SK-N-SH (cell line): Measurements from ENCODE around the gene CDH26. TPM values are rescaled to one million over a fixed set of nuclear protein-coding genes. Genes with fewer than 3 reads are reported as not detected.
A peak's percentile ranks its signal among the peaks of the same experiment; 100 is the strongest.
"Not testable (repeated sequence)": the region's sequence is repeated elsewhere in the genome, so short reads cannot be mapped to it uniquely, and the experiment has no call there.

ENCODE experiments used
- CTCF ChIA-PET: fragments of 300-600, 350-600 bp; formaldehyde crosslinking; extraction: SDS; loops from one replicate; lab custom pipeline; 2021; lab: Yijun Ruan, JAX
- POLR2A ChIA-PET: fragments of 350-600 bp; sonication (Branson Sonifier 250); formaldehyde crosslinking; extraction: SDS; loops from one replicate; lab custom pipeline; 2020; ENCODE audit warnings: antibody characterized with exemption, inconsistent platforms; lab: Yijun Ruan, JAX
- DNase-seq: peaks from one replicate; pipeline ENCODE4 v3.0.0; 2012
- H2AFZ ChIP-seq: fragments of 200-600 bp; sonication (generic); 2 replicates; pipeline ENCODE4 v1.8.1; 2016; ENCODE audit warnings: antibody characterized with exemption, mild to moderate bottlenecking, low read depth
- H3F3A ChIP-seq: fragments of 200-600 bp; sonication (generic); replicated peaks from 2 replicates; pipeline ENCODE3; 2016; ENCODE audit warnings: antibody characterized with exemption, mild to moderate bottlenecking; ENCODE audit not compliant: insufficient read depth
- H3K27ac ChIP-seq, 2 experiments: fragments of 200-500 bp in 1 of 2; fragments of 200-600 bp in 1 of 2; sonication (Bioruptor generic) in 1 of 2; sonication (generic), shearing (Covaris generic) in 1 of 2; 2 replicates each; pipeline versions ENCODE4 v1.5.1 to v1.6.1; 2014 to 2016; ENCODE audit warnings: low read depth in 2 of 2, inconsistent platforms in 1 of 2, low read length in 1 of 2, mild to moderate bottlenecking in 1 of 2, mixed read lengths in 1 of 2
- H3K27me3 ChIP-seq: fragments of 200-600 bp; sonication (generic), shearing (Covaris generic); 2 replicates; pipeline ENCODE4 v1.6.1; 2016; ENCODE audit warnings: mixed run types; ENCODE audit not compliant: insufficient read depth
- H3K36me3 ChIP-seq, 2 experiments: fragments of 200-500 bp in 1 of 2; fragments of 200-600 bp in 1 of 2; sonication (Bioruptor generic) in 1 of 2; sonication (generic) in 1 of 2; replicated peaks in 1 of 2; 2 replicates each; pipeline versions ENCODE3 to v1.5.1; 2014 to 2016; ENCODE audit warnings: low read length in 1 of 2, mild to moderate bottlenecking in 1 of 2; ENCODE audit not compliant: insufficient read depth in 2 of 2, control insufficient read depth in 1 of 2
- H3K4me1 ChIP-seq, 2 experiments: fragments of 200-500 bp in 1 of 2; fragments of 200-600 bp in 1 of 2; sonication (Bioruptor generic) in 1 of 2; sonication (generic), shearing (Covaris generic) in 1 of 2; 2 replicates each; pipeline versions ENCODE4 v1.5.1 to v1.6.1; 2014 to 2016; ENCODE audit warnings: low read depth in 1 of 2, low read length in 1 of 2, mixed run types in 1 of 2; ENCODE audit not compliant: insufficient read depth in 2 of 2, control insufficient read depth in 1 of 2
- H3K4me2 ChIP-seq: fragments of 200-600 bp; sonication (generic), shearing (Covaris generic); 2 replicates; pipeline ENCODE4 v1.6.1; 2017; ENCODE audit warnings: mixed run types
- H3K4me3 ChIP-seq, 2 experiments: fragments of 200-500 bp in 1 of 2; fragments of 200-600 bp in 1 of 2; sonication (Bioruptor generic) in 1 of 2; sonication (generic), shearing (Covaris generic) in 1 of 2; 2 replicates each; pipeline versions ENCODE4 v1.5.1 to v1.8.1; 2014 to 2016; ENCODE audit warnings: low read depth in 2 of 2, inconsistent platforms in 1 of 2, low read length in 1 of 2, mild to moderate bottlenecking in 1 of 2, mixed read lengths in 1 of 2, moderate library complexity in 1 of 2
- H3K79me2 ChIP-seq: fragments of 200-600 bp; sonication (generic); 2 replicates; pipeline ENCODE4 v1.8.1; 2017; ENCODE audit warnings: mild to moderate bottlenecking; ENCODE audit not compliant: insufficient read depth
- H3K9ac ChIP-seq: fragments of 200-600 bp; sonication (generic); 2 replicates; pipeline ENCODE4 v1.6.1; 2017; ENCODE audit warnings: mixed run types
- H3K9me2 ChIP-seq: fragments of 200-600 bp; sonication (generic); 2 replicates; pipeline ENCODE4 v1.6.1; 2017; ENCODE audit warnings: mixed run types
- H3K9me3 ChIP-seq: fragments of 200-600 bp; sonication (generic); 2 replicates; pipeline ENCODE4 v1.6.1; 2017; ENCODE audit warnings: mixed run types, mild to moderate bottlenecking, moderate library complexity
- H4K20me1 ChIP-seq: fragments of 200-600 bp; sonication (generic); 2 replicates; pipeline ENCODE4 v1.6.1; 2017; ENCODE audit warnings: mild to moderate bottlenecking, mixed run types; ENCODE audit not compliant: insufficient read depth
- CHD2 ChIP-seq: fragments of 150-350 bp; IDR thresholded peaks from 2 replicates; pipeline ENCODE4 v1.6.1; 2018; ENCODE audit warnings: low read length; ENCODE audit not compliant: partially characterized antibody
- FOSL2 ChIP-seq: IDR thresholded peaks from 2 replicates; pipeline ENCODE4 v1.4.0; 2012; ENCODE audit warnings: low read depth, mild to moderate bottlenecking, moderate library complexity, borderline replicate concordance
- FOXJ3 ChIP-seq: sonication (generic); formaldehyde crosslinking; IDR thresholded peaks from 2 replicates; pipeline ENCODE4 v1.5.1; 2020; ENCODE audit warnings: mild to moderate bottlenecking, missing genetic modification reagents
- FOXM1 ChIP-seq: IDR thresholded peaks from 2 replicates; pipeline ENCODE4 v1.4.0; 2012; ENCODE audit warnings: low read depth, mild to moderate bottlenecking
- GABPA ChIP-seq: IDR thresholded peaks from 2 replicates; pipeline ENCODE4 v1.4.0; 2012; ENCODE audit warnings: low read depth, mild to moderate bottlenecking
- GATA2 ChIP-seq: sonication (generic); formaldehyde crosslinking; IDR thresholded peaks from 2 replicates; pipeline ENCODE4 v1.5.0; 2020; ENCODE audit warnings: mild to moderate bottlenecking, missing genetic modification reagents
- MAX ChIP-seq: IDR thresholded peaks from 2 replicates; pipeline ENCODE4 v1.4.0; 2012; ENCODE audit warnings: low read depth
- MEF2A ChIP-seq: IDR thresholded peaks from 2 replicates; pipeline ENCODE4 v1.4.0; 2012; ENCODE audit warnings: low read depth, borderline replicate concordance
- RAD21 ChIP-seq: IDR thresholded peaks from 2 replicates; pipeline ENCODE4 v1.6.1; 2012; ENCODE audit warnings: mild to moderate bottlenecking, low read length
- RFX5 ChIP-seq: IDR thresholded peaks from 2 replicates; pipeline ENCODE4 v1.6.1; 2012; ENCODE audit warnings: mild to moderate bottlenecking, improper control_type of control experiment, low read length
- RXRA ChIP-seq: IDR thresholded peaks from 2 replicates; pipeline ENCODE4 v1.4.0; 2012; ENCODE audit warnings: low read depth, mild to moderate bottlenecking, borderline replicate concordance
- SMC3 ChIP-seq: IDR thresholded peaks from 2 replicates; pipeline ENCODE4 v1.6.1; 2012; ENCODE audit warnings: low read depth, low read length, improper control_type of control experiment
- TAF1 ChIP-seq: IDR thresholded peaks from 2 replicates; pipeline ENCODE4 v1.6.1; 2012; ENCODE audit warnings: low read depth, mild to moderate bottlenecking, low read length, moderate library complexity, borderline replicate concordance
- TCF12 ChIP-seq: IDR thresholded peaks from 2 replicates; pipeline ENCODE4 v1.4.0; 2012
- USF1 ChIP-seq: IDR thresholded peaks from 2 replicates; pipeline ENCODE4 v1.4.0; 2012; ENCODE audit warnings: low read depth, borderline replicate concordance
- YY1 ChIP-seq: IDR thresholded peaks from 2 replicates; pipeline ENCODE4 v1.4.0; 2012; ENCODE audit warnings: low read depth, mild to moderate bottlenecking
- WGBS: methylation state at CpG from one replicate; pipeline ENCODE4 v1.1.6; 2017; ENCODE audit warnings: low lambda C conversion rate; 5-methylcytosine and 5-hydroxymethylcytosine counted together
- polyA plus RNA-seq, 3 experiments: library from polyadenylated mRNA; depleted of rRNA; stranded (reverse); fragments of >200 nt; gene quantifications; 2 replicates each; pipeline ENCODE4 v1.2.3, GENCODE V29; 2012
- TF ChIP-seq, protein P1 (sequence below): fragments of 200-600 bp; sonication (generic); IDR thresholded peaks from 2 replicates; pipeline ENCODE4 v1.6.1; 2017; ENCODE audit warnings: antibody characterized with exemption, mild to moderate bottlenecking, moderate library complexity
- TF ChIP-seq, protein P2 (sequence below): fragments of 150-350 bp; IDR thresholded peaks from 2 replicates; pipeline ENCODE4 v1.6.1; 2017; ENCODE audit warnings: antibody characterized with exemption, low read length, low read depth, borderline replicate concordance

CDH26 gene
- polyA plus RNA-seq, 1 of the 3 experiments (the other 2 are of a cell fraction) = 0.13 TPM

- TF ChIP-seq MEF2A (no peak), RFX5 (no peak), FOSL2 (no peak), SMC3 (no peak), GABPA (no peak), USF1 (no peak), YY1 (no peak), GATA2 (CRISPR knock-in tag) (no peak)
Measured at GRCh38 chr20:59949911-59950310, 8.3 kb upstream of the CDH26 start (continued).

DNA sequence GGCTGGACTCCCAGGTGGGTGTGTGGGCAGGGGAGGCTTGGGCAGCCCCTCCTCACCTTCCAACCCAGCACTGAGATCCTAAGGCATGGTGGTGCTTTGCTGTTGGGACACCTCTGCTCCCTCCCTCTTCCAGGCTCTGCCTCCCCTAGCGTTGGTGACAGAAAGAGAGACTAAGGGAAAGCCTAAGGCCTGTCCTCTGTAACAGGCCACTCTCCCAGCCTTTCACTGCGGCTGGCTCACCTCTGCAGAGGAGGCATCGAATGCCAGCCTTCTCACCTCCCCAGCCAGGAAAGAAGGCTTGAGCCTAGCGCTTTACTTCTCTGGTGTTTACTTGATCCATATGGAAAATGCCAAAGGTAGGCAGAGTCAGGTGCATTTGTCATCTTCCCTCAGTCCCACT lies 3.5 kb upstream of the CDH26 start:
- no peaks in the 10 kb centered on the region for H3F3A ChIP-seq
- TF ChIP-seq TAF1 = no peak
- TF ChIP-seq MAX = no peak
- no peak for TF ChIP-seq CHD2
- no peak for TF ChIP-seq TCF12
- TF ChIP-seq, all 33 proteins: peak for 0
- no peak overlapping the region for H3K4me3 ChIP-seq
- H3K36me3 ChIP-seq = peaks cover 0 to 2% of the 10 kb centered on the region in 2 experiments
- H3K9me2 ChIP-seq = no peaks in the 10 kb centered on the region
- DNase-seq = no peak
- no peaks in the 10 kb centered on the region for H3K4me1 ChIP-seq
- no peak overlapping the region for H3K27ac ChIP-seq
- CTCF ChIA-PET = interaction anchor here (1.0 to 10.9 kb wide), 5 partner anchors 8 to 126 kb away, joined by 3 to 95 read pairs (median 3); partner anchors contain the start of genes FAM217B, PPP1R3D and SYCP2
- H3K79me2 ChIP-seq = no peaks in the 10 kb centered on the region
- POLR2A ChIA-PET = no interaction called here
- H3K27me3 ChIP-seq = no peaks in the 10 kb centered on the region
- 100% methylated on average over 2 of the region's 4 CpGs for WGBS
- H3K9me3 ChIP-seq = no peaks in the 10 kb centered on the region
- H3K4me2 ChIP-seq = no peak overlapping the region
- H3K9ac ChIP-seq = no peak overlapping the region
- no peak overlapping the region for H2AFZ ChIP-seq
- H4K20me1 ChIP-seq = no peaks in the 10 kb centered on the region

GRCh38 chr20:59955131-59955796 lies 3.0 kb upstream of the CDH26 start:
- POLR2A ChIA-PET = no interaction called here
- Histone ChIP-seq H3K4me1 (no peaks in the 10 kb centered on the region), H3K4me3 (no peak overlapping the region), H4K20me1 (no peaks in the 10 kb centered on the region), H3K9me2 (no peaks in the 10 kb centered on the region), H3K27me3 (no peaks in the 10 kb centered on the region), H3F3A (no peaks in the 10 kb centered on the region), H3K36me3 (no peaks in the 10 kb centered on the region), H3K79me2 (no peaks in the 10 kb centered on the region), H3K9me3 (no peaks in the 10 kb centered on the region), H3K4me2 (no peak overlapping the region), H3K9ac (no peak overlapping the region), H3K27ac (no peak overlapping the region), H2AFZ (no peak overlapping the region)
- DNase-seq = no peak
- CTCF ChIA-PET = interaction anchor here (1.0 to 10.9 kb wide), 7 partner anchors 9 to 127 kb away, joined by 3 to 95 read pairs (median 3); partner anchors contain the start of genes FAM217B, PPP1R3D and SYCP2
- WGBS = 85% methylated on average over 8 of the region's 8 CpGs
- TF ChIP-seq, protein P1, sequence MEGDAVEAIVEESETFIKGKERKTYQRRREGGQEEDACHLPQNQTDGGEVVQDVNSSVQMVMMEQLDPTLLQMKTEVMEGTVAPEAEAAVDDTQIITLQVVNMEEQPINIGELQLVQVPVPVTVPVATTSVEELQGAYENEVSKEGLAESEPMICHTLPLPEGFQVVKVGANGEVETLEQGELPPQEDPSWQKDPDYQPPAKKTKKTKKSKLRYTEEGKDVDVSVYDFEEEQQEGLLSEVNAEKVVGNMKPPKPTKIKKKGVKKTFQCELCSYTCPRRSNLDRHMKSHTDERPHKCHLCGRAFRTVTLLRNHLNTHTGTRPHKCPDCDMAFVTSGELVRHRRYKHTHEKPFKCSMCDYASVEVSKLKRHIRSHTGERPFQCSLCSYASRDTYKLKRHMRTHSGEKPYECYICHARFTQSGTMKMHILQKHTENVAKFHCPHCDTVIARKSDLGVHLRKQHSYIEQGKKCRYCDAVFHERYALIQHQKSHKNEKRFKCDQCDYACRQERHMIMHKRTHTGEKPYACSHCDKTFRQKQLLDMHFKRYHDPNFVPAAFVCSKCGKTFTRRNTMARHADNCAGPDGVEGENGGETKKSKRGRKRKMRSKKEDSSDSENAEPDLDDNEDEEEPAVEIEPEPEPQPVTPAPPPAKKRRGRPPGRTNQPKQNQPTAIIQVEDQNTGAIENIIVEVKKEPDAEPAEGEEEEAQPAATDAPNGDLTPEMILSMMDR = peak; percentile 26; the same call in 1 of the 2 replicates
- TF ChIP-seq RXRA (no peak), RAD21 (peak; percentile 39), FOXM1 (no peak), YY1 (no peak), GATA2 (CRISPR knock-in tag) (peak; percentile 52), FOXJ3 (CRISPR knock-in tag) (no peak)
- TF ChIP-seq, protein P2, sequence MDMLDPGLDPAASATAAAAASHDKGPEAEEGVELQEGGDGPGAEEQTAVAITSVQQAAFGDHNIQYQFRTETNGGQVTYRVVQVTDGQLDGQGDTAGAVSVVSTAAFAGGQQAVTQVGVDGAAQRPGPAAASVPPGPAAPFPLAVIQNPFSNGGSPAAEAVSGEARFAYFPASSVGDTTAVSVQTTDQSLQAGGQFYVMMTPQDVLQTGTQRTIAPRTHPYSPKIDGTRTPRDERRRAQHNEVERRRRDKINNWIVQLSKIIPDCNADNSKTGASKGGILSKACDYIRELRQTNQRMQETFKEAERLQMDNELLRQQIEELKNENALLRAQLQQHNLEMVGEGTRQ = no peak

DNA sequence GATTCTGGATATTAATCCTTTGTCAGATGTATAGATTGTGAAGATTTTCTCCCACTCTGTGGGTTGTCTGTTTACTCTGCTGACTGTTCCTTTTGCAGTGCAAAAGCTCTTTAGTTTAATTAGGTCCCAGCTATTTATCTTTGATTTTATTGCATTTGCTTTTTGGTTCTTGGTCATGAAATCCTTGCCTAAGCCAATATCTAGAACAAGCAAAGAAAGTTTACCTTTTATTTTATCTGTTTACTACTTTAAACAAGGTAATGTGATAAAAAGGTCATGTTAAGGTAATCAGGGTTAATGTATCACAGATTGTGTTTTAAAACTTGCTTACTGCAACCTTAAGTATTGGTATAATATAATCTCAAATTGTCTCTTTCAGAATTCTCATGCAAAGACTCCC lies 655 bp upstream of the CDH26 start:
- DNase-seq, H3K27me3 ChIP-seq, H3K9me3 ChIP-seq, H3K4me3 ChIP-seq, H3K27ac ChIP-seq, H3F3A ChIP-seq, H3K36me3 ChIP-seq, H2AFZ ChIP-seq, H3K79me2 ChIP-seq, H4K20me1 ChIP-seq, POLR2A ChIA-PET, H3K9ac ChIP-seq, H3K4me2 ChIP-seq, H3K4me1 ChIP-seq, H3K9me2 ChIP-seq: not testable (repeated sequence)
- CTCF ChIA-PET = interaction anchor here (1.5 kb wide), 1 partner anchor 8 kb away, joined by 7 read pairs; no protein-coding TSS in a partner anchor
